ENCODE data around the gene HLA-F.

Gene HLA-F

DNA sequence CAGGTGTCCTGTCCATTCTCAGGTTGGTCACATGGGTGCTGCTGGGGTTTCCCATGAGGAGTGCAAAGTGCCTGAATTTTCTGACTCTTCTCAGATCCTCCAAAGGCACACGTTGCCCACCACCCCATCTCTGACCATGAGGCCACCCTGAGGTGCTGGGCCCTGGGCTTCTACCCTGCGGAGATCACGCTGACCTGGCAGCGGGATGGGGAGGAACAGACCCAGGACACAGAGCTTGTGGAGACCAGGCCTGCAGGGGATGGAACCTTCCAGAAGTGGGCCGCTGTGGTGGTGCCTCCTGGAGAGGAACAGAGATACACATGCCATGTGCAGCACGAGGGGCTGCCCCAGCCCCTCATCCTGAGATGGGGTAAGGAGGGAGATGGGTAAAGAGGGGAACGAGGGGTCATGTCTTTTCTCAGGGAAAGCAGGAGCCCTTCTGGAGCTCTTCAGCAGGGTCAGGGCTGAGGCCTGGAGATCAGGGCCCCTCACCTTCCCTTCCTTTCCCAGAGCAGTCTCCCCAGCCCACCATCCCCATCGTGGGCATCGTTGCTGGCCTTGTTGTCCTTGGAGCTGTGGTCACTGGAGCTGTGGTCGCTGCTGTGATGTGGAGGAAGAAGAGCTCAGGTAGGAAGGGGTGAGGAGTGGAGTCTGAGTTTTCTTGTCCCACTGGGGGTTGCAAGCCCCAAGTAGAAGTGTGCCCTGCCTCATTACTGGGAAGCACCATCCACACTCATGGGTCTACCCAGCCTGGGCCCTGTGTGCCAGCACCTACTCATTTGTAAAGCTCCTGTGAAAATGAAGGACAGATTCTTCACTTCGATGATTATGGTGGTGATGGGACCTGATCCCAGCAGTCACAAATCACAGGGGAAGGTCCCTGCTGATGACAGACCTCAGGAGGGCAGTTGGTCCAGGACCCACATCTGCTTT is 2.0 kb downstream of the HLA-F start:
- no peak for DNase-seq

DNA sequence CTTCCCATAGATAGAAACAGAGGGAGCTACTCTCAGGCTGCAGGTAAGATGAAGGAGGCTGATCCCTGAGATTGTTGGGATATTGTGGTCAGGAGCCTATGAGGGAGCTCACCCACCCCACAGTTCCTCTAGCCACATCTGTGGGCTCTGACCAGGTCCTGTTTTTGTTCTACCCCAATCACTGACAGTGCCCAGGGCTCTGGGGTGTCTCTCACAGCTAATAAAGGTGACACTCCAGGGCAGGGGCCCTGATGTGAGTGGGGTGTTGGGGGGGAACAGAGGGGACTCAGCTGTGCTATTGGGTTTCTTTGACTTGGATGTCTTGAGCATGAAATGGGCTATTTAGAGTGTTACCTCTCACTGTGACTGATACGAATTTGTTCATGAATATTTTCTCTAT is 2.8 kb downstream of the HLA-F start:
- DNase-seq, result no peak

DNA sequence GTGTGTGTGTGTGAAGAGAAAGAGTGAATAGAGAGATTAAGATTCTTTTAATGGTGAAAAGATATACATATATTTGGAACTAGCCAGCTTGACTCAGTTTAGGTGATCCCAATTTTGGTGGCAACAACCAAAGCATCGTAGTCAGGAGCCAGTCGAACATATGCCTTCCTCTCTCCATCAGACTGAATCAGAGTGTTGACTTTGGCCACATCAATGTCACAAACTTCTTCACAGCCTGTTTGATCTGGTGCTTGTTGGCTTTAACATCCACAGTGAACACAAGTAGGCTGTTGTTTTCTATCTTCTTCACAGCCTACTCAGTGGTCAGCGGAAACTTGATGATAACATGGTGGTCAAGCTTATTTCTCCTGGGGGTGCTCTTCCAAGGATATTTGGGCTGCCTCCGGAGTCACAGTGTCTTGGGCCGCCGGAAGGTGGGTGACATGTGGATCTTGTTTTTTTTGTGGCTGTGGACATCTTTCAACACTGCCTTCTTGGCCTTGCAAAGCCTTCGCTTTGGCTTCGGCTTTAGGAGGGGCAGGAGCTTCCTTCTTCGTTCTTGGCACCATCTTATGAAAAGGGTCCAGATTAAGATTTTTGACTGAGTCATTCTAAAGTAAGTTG is 3.4 kb downstream of the HLA-F start:
- DNase-seq, result no peak

DNA sequence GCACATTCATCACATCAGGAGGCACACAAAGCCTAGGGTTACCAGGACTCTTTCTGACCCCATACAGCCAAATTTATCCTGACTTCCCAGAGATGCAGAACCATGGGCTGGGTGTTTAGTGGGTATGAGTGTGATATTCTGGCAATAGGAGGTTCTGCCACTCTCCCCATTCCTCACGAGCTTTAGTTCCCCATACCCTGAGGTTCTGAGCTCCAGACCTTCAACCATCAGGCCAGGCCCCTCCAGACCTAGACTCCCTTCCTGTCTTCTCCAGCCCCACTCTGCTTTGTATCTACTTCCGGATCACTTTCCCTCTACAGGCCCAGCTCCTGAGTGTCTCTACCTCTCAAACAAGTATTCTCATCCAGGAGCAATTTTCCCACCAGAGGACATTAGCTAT is 4.4 kb downstream of the HLA-F start:
- DNase-seq, result no peak

DNA sequence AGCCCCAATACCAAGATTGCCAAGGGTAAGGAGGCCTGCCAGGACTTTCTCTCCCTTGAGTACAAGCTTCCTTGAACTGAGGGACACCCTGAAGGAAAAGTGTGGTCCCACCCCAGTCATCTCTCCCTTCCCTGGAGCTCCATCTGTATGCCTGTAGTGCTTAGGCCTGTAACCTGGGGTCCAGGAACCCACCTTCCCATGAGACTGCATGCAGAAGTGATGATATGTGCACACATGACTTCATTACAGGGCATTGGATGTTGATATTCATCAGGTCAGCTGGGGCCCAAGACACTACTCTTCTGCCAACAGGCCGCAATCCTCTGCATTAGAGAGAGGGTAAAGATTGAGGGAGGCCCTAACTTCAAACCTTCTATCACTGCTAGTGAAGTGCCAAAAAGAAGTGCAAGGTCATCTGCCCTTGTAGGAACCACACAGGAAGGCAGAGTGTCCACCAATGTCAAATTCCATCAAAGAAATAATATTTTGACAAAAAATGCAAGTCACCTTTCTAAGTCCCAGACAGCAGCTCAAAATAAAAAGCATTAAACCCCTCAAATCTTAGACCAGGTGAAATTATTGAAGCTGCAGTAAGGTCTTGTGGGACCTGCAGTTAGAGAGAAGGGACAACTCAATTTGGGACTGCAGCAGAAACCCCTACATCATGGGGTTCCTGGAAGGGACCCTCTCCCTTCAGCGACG is 5.1 kb downstream of the HLA-F start:
- no peak for DNase-seq

DNA sequence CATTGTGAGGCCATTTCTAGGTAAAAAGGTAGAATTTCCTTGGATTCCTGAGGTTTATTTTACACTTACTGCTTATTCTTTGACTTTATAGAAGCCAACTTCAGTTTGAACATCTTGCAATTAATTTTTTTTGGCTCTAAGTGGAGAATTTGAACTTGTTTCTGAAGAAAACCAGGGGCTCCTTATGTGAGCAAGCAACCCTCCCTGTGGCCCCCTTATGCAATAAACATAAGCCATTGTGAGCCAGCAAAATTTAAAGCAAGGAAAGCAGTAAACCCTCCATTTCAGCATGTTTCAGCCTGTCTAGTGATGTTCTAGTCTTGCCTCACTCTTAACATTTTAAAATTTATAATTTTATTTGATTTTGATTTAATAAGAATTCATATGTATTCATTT is 5.6 kb downstream of the HLA-F start:
- DNase-seq, result no peak

DNA sequence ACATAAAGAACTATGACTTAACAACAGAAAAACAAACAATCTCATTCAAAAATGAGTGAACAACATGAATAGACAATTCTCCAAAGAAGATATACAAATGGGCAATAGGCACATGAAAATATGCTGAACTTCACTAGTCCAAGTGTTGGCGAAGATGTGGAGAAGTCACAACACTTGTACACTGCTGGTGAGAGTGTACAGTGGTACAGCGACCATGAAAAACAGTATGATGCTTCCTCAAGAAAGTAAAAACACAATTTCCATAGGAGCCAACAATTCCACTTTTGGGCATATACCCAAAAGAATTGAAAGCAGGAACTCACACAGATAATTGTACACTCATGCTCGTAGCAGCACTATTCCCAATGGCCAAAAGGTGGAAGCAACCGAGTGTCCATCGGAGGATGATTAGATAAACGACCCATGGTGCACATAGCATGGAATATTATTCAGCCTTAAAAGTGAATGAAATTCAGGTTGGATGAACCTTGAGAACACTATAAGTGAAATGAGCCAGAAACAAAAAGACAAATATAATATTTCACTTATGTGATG is 6.6 kb downstream of the HLA-F start:
- no peak for DNase-seq

DNA sequence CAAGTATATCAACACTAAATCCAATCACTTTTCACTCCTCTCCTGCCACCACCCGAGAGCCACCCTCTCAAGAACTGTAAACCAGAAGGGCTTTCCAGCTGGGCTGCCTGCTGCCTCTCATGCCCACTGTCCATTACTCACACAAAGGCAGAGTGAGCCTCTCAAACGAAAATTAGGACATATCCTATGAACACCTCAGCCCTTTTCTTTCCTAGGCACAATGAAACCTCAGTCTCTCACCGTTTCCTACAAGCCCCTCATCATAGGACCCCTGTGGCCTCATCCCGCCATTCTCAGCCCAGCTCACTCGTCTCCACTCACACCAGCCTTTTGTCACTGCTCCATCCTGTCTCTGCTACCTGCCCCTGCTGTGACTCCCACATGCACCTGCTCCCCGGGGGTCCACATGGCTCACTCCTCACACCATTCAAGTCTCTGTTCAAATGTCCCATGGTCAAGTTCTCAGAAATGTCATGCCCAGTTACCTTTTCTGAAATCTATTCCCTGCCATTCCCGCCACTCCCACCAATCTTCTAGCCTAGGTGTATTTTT is 7.4 kb downstream of the HLA-F start:
- DNase-seq, result no peak

DNA sequence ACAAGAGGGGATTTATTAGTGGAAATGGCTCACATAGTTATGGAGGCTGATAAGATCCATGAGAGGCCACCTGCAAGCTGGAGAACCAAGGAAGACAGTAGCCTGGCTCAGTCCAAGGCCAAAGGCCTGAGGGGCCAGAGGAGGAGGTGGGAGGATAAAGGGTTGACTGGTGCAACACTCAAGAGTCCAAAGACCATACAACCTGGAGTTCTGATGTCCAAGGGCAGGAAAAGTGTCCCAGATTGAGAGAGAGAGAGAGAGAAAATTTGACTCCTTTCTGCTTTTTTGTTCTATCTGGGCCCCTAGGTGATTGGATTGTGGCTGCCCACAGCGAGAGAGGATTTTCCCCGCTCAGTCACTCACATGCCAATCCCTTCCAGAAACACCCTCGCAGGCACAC is 8.0 kb downstream of the HLA-F start:
- no peak for DNase-seq

DNA sequence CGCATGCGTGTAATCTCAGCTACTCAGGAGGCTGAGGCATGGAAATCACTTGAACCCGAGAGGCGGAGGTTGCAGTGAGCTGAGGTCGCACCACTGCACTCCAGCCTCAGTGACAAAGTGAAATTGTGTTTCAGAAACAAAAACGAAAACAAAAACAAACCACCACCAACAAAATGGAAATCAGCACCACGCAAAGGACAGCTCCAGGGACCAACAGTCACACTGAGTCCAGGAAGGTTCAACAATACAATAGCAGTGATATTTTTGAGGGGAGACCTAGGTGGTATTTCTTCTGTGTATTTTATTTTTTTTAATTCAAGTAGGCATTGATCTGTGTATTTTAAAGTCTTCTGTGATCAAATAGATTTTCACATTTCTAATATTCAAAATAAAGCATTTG is 9.8 kb downstream of the HLA-F start:
- no peak for DNase-seq

DNA sequence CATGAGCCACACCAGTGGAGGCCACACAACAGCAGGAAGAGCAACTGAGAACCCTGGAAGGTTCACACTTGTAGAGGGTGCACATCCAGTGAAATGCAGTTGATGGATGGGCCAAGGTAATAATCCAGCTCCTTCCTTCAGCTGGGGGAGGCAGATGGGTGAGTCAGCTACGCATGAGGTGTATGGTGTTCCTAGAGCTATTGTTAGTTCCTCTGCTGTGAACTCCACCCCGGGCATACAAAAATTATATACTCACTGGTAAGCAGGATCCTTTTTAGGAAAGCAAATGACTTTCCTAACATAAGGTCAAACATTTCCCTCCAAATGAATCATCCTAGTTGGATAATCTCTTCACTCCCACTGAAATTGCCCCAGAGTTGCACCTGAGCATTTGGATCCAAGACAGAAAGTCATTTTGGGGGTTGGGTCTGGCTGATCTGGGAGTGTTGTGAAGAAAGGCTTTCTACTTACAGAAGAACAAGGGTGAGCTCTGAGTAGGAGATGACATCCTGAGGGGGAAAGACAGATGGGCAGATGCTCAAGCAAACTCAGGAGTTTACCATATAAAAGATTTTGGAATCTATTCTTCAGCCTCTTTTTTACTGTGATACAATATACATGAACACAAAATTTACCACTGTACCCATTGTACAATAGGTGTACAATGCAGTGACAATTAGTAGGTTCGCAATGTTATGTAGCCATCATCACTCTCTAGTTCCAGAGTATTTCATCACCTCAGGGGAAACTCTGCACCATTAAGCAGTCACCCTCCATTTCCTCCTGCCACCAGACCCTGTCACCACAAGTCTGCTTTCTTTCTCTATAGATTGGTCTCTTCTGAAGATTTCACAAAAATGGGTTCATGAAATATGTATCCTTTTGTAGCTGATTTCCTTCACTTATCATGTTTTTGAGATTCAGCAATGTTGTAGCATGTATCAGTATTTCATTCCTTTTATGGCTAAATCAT is 11.1 kb downstream of the HLA-F start:
- DNase-seq, result no peak

DNA sequence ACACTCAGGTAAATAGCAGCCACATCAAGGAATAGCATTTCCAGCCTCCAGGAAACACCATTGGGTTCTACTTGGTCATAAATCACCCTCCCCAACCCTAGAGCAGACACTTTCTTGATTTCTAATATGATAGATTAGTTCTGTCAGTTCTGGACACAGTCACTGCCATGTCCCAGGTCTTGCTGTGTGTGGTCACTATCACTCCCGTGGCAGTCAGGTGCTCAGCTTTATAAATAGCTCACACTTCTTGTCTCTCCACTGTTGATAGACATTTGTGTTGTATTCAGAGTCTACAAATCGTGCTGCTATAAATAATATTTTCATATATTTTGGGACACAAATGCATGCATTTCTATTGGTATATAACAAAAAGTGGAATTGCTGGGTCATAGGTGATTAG is 13.3 kb downstream of the HLA-F start:
- no peak for DNase-seq

DNA sequence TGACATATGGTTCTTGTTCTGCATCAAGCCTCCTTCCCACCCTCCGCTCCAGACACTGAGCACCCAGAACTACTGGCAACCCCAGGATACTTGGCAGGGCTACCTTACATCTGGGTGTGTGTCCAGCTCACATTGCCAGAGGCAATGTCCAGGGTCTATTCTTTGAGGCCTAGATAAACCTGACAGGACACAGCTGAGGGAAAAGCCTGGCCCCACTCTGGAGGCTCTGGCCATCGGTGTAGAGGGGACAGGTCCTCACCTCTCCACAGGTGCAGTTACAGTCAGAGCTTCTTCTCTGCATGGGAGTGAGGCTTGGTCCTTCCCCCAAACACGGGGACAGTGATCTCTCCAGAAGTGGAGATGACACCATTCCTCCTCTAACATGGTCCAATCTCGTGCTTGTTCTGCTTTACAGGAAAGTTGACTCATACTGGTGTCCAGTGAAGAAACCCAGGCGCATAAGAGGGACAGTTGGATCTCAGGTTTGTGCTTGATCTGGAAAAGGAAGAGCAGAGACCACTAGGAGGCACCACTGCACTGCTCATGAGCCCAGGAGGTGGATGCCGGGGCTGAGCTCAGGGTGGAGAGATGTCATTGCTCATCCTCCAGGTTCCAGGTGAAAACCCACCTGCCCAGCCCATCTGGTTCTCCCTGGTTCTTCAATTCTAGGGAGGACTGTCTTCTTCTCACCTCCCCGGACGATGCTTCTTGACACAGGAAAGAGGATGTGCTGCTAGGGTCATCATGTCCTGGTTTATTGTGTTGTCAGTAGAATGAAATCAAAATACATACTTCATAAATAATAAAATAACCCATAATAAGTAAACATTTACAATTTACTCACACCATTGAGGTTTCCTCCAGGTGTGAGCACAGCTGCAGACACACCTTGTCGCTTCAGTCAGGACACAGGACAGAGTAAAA is 14.7 kb downstream of the HLA-F start:
- DNase-seq, result peak; percentile 81

DNA sequence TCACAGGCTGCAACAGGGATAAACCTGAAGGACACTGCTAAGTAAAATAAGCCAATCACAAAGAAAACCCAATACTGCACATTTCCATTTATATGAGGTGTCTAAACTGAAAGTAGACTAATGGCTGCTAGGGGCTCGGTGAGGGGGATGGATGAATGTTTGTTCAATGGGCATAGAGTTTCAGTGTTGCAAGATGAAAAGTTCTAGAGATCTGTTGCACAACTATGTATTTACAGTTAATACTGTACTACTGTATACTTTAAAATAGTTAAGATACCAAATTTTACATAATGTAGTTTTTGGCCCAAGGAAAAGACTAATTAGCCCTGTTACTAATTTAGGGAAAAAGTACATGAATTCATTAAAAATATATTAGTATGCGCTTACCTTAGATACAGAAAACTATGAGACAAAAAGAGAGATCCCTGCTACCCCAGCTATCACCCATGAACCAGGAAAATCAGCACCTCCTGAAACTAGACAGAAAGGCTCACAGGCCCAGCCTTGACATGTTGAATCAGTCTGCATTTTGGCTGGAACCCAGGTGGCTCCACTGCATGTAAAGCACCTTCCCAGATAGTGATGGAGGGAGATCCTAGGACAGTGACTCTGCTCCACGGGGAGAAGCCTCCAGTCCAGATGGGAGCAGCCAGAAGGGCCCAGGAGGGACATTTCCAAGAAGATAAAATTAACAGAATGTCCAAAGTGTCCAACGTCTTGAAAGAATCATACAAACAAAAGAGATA is 16.1 kb downstream of the HLA-F start:
- no peak for DNase-seq

DNA sequence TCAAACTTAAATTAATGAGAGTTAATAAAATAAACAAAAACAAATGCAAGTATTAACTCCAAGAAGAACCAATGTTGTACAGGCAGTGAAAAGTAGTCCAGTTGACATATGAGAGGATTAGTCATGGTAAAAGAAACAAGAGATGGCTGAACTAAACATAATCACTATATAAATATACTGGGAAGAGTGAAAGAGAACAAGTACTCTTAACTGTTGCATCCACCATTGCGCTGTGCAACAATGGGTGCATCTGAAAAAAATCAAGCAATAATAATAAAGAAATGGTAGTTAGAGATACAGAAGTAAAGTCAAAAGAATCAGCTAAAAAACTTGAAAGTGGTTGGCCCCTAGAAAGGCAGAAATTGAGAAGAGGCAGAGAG is 16.6 kb downstream of the HLA-F start:
- DNase-seq, result no peak

DNA sequence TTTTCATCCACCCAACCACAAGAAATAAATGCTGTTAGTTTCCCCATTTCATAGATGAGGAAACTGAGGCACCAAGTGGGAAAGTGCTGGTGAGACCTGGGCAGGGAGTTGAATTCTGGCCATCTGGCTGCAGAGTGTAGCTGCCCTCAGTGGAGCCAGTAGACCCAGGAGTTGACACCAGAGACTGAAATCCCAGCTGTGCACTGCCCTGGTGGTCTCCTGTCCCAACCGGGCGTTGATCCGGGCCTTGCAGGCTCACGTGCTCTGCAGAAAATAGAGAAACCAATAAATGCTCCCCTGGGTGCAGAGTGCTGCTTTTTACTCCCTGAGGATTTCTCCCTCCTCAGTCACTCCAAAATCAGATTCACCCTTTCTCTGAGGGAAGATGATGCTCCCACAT is 18.4 kb downstream of the HLA-F start:
- DNase-seq, result no peak

DNA sequence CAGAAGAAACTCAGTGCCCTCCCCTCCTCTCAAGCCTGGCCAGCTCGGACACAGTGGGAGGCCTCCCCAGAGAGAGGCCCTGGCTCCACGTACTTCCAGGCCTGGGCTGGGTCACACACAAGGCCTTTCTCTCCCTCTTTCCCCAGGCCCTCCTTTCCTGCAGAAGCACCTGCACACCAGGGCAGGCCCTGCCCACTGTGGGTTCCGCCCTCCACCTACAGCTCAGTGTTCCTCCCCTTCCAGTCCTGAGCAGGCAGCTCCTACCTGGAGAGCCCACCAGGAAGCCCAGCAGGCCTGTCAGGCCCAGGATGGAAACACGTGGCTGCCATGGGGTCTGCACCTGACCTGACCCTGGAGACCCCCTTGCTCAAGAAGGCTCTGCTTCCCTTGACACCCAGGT is 18.9 kb downstream of the HLA-F start:
- DNase-seq, result no peak

DNA sequence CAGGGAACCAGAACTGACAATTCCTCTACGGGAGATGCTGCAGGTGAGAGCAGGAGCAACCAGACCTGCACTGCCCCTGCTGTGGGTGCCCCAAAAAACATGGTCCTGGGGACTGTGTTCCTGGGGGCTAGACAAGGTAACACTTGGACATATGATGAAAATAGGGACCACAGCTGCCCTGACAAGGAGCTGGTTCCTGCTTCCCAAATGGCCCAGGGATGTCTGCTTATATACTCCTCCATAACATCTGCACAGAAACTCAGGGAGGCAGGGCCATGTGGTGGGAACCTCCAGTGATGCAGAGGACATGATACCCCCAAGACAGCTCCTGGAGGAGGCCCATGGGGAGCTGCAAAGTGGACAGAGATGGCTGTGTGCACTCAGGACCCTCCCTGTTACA is 19.8 kb downstream of the HLA-F start:
- no peak for DNase-seq

DNA sequence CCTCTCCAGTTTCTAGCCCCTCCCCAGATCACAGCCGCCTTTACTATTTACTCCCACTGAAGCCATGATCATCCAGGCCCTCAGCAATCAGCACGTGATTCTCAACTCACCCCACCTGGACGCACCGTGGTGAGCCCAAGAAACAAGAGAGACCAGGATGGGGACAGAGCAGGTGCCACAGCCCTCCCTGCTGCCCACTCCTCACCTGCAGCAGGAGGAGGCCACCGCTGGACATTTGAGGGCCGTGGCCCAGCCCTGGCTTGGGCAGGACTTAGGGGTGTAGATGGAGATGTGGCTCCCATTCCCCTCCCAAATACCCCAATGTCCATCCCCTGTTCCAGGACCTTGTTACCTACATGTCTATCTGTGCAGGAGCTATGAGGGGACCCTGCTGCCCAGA is 20.3 kb downstream of the HLA-F start:
- DNase-seq, result no peak

DNA sequence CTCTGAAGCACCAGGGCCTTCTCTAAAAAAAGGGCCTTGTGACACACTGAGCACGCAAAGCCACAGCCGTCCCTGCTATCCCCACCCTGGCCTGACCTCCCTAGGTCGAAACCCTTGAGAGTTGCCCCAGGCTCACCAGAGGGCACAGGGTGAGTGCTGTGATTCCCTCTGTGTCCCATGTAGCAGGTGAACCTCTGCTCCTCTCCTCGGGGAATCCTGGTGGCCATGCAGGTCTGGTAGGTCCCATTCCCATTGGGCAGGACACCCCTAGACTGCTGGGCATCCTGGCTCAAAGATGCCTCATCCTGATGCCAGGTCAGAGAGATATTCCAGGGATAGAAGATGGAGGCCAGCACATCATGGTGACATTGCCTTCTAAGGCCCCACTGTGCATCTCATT is 20.9 kb downstream of the HLA-F start:
- no peak for DNase-seq

Measured in OCI-M1 (cell line).